Esophagus muscularis mucosa (tissue), 4 donors: Measurements from ENCODE around the gene IGFL2.
"Not testable (repeated sequence)": the region's sequence is repeated elsewhere in the genome, so short reads cannot be mapped to it uniquely, and the experiment has no call there.

Source experiments
- EP300 ChIP-seq: sonication (generic); formaldehyde crosslinking; IDR thresholded peaks from one replicate; pipeline ENCODE4 v1.6.1; 2017; ENCODE audit warnings: antibody characterized with exemption
- POLR2A ChIP-seq: fragments of 450-650 bp; IDR thresholded peaks from one replicate; pipeline ENCODE4 v1.6.1; 2017; ENCODE audit warnings: antibody characterized with exemption, moderate library complexity, mild to moderate bottlenecking, low read depth
- POLR2AphosphoS5 ChIP-seq, 2 donors: sonication (generic); formaldehyde crosslinking; IDR thresholded peaks; one replicate each; pipeline ENCODE4 v1.6.1; 2017; ENCODE audit warnings: antibody characterized with exemption in 2 of 2
- TF ChIP-seq, protein P1 (sequence below), 3 experiments: fragments of 200-600 bp in 2 of 3; fragments of 450-650 bp in 1 of 3; sonication (generic) in 2 of 3; IDR thresholded peaks; one replicate each; pipeline ENCODE4 v1.5.1; 2017 to 2019; ENCODE audit warnings: antibody characterized with exemption in 3 of 3, mild to moderate bottlenecking in 2 of 3, moderate library complexity in 1 of 3

- TF ChIP-seq POLR2A; EP300; POLR2AphosphoS5 (IDR thresholded peaks at IDR 0.05): not testable (repeated sequence)
- TF ChIP-seq, protein P1, sequence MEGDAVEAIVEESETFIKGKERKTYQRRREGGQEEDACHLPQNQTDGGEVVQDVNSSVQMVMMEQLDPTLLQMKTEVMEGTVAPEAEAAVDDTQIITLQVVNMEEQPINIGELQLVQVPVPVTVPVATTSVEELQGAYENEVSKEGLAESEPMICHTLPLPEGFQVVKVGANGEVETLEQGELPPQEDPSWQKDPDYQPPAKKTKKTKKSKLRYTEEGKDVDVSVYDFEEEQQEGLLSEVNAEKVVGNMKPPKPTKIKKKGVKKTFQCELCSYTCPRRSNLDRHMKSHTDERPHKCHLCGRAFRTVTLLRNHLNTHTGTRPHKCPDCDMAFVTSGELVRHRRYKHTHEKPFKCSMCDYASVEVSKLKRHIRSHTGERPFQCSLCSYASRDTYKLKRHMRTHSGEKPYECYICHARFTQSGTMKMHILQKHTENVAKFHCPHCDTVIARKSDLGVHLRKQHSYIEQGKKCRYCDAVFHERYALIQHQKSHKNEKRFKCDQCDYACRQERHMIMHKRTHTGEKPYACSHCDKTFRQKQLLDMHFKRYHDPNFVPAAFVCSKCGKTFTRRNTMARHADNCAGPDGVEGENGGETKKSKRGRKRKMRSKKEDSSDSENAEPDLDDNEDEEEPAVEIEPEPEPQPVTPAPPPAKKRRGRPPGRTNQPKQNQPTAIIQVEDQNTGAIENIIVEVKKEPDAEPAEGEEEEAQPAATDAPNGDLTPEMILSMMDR (IDR thresholded peaks at IDR 0.05): not testable (repeated sequence)
These were observed 37.0 kb downstream of the IGFL2 start for GRCh38 chr19:46184775-46185710.
